GM12878 (cell line): ENCODE measurements around the gene SLC12A4.

Experiments used
- ESRRA ChIP-seq: IDR thresholded peaks from 2 replicates; pipeline ENCODE4 v1.6.1; 2012; ENCODE audit warnings: mild to moderate bottlenecking, low read length, improper control_type of control experiment
- FOXK2 ChIP-seq: fragments of 450-650 bp; IDR thresholded peaks from 2 replicates; pipeline ENCODE4 v1.6.1; 2017; ENCODE audit warnings: mild to moderate bottlenecking, moderate library complexity
- FOXM1 ChIP-seq: IDR thresholded peaks from 2 replicates; pipeline ENCODE4 v1.6.1; 2012; ENCODE audit warnings: low read depth, mild to moderate bottlenecking, inconsistent platforms, low read length, moderate library complexity
- KLF5 ChIP-seq: fragments of 450-650 bp; IDR thresholded peaks from 2 replicates; pipeline ENCODE4 v1.6.1; 2014; ENCODE audit warnings: mild to moderate bottlenecking; ENCODE audit not compliant: partially characterized antibody
- MEF2A ChIP-seq: IDR thresholded peaks from 2 replicates; pipeline ENCODE4 v1.6.1; 2011; ENCODE audit warnings: low read depth, mild to moderate bottlenecking, low read length, moderate library complexity; ENCODE audit not compliant: insufficient read depth
- MYB ChIP-seq: fragments of 150-350 bp; IDR thresholded peaks from 2 replicates; pipeline ENCODE4 v1.6.1; 2014; ENCODE audit warnings: mild to moderate bottlenecking, low read depth, low read length, borderline replicate concordance
- NBN ChIP-seq: fragments of 450-650 bp; IDR thresholded peaks from 2 replicates; pipeline ENCODE4 v1.6.1; 2016
- PAX8 ChIP-seq: fragments of 450-650 bp; IDR thresholded peaks from 2 replicates; pipeline ENCODE4 v1.6.1; 2017; ENCODE audit warnings: mild to moderate bottlenecking, moderate library complexity
- POLR2A ChIP-seq: IDR thresholded peaks from 2 replicates; pipeline ENCODE4 v1.6.1; 2011; ENCODE audit warnings: low read depth, mild to moderate bottlenecking, low read length
- TF ChIP-seq, protein P1 (sequence below): IDR thresholded peaks from 2 replicates; pipeline ENCODE4 v1.6.1; 2012; ENCODE audit warnings: low read depth, low read length, improper control_type of control experiment
- TF ChIP-seq, protein P2 (sequence below): fragments of 450-650 bp; IDR thresholded peaks from 2 replicates; pipeline ENCODE4 v1.6.1; 2017; ENCODE audit warnings: antibody characterized with exemption, mild to moderate bottlenecking, moderate library complexity
- TF ChIP-seq, protein P3 (sequence below), 3 experiments: IDR thresholded peaks in 2 of 3; conservative IDR thresholded peaks in 1 of 3; 2 replicates each; pipeline ENCODE4 v1.5.1; 2011; ENCODE audit warnings: low read depth in 3 of 3, low read length in 3 of 3, mild to moderate bottlenecking in 3 of 3, control low read depth in 2 of 3, moderate library complexity in 2 of 3, inconsistent platforms in 1 of 3, mixed read lengths in 1 of 3; ENCODE audit not compliant: control insufficient read depth in 2 of 3, insufficient read depth in 1 of 3; ENCODE audit errors: extremely low read depth in 1 of 3
- TF ChIP-seq, protein P4 (sequence below): fragments of 450-650 bp; IDR thresholded peaks from 2 replicates; pipeline ENCODE4 v1.6.1; 2017; ENCODE audit warnings: borderline replicate concordance

DNA sequence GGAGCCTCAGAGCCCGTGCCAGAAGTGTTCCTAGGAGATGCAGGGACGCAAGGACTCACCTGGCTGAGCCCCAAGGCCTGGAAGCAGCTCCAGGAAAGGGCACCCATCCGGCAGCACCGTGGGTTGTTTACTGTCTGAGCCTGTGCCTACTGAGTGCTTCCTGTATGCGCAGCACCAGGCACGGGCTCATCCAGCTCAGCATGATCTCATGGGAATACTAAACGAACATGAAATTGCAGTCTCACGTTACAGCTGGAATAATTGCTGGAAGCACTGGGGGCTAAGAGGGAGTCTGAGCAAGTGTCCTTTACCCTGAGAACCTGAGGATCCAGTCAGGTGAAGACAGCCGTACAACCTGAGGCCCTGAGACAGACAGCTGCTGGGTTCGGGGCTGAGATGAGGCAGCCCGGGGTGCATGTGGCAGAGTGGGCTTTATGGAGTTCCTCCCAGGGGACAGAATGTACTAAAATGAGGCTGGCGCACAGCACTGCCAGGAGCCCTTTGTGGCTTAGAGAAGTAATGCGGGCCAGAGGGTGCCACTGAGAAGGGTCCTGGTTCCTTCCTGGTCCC lies 42.2 kb downstream of the SLC12A4 start:
- TF ChIP-seq NBN (no peak), ESRRA (no peak), POLR2A (no peak), KLF5 (no peak), FOXK2 (no peak), FOXM1 (no peak), MYB (no peak), PAX8 (no peak), MEF2A (no peak)
- TF ChIP-seq, protein P1, sequence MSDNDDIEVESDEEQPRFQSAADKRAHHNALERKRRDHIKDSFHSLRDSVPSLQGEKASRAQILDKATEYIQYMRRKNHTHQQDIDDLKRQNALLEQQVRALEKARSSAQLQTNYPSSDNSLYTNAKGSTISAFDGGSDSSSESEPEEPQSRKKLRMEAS: no peak
- TF ChIP-seq, protein P2, sequence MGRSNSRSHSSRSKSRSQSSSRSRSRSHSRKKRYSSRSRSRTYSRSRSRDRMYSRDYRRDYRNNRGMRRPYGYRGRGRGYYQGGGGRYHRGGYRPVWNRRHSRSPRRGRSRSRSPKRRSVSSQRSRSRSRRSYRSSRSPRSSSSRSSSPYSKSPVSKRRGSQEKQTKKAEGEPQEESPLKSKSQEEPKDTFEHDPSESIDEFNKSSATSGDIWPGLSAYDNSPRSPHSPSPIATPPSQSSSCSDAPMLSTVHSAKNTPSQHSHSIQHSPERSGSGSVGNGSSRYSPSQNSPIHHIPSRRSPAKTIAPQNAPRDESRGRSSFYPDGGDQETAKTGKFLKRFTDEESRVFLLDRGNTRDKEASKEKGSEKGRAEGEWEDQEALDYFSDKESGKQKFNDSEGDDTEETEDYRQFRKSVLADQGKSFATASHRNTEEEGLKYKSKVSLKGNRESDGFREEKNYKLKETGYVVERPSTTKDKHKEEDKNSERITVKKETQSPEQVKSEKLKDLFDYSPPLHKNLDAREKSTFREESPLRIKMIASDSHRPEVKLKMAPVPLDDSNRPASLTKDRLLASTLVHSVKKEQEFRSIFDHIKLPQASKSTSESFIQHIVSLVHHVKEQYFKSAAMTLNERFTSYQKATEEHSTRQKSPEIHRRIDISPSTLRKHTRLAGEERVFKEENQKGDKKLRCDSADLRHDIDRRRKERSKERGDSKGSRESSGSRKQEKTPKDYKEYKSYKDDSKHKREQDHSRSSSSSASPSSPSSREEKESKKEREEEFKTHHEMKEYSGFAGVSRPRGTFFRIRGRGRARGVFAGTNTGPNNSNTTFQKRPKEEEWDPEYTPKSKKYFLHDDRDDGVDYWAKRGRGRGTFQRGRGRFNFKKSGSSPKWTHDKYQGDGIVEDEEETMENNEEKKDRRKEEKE: no peak
- TF ChIP-seq, protein P3, sequence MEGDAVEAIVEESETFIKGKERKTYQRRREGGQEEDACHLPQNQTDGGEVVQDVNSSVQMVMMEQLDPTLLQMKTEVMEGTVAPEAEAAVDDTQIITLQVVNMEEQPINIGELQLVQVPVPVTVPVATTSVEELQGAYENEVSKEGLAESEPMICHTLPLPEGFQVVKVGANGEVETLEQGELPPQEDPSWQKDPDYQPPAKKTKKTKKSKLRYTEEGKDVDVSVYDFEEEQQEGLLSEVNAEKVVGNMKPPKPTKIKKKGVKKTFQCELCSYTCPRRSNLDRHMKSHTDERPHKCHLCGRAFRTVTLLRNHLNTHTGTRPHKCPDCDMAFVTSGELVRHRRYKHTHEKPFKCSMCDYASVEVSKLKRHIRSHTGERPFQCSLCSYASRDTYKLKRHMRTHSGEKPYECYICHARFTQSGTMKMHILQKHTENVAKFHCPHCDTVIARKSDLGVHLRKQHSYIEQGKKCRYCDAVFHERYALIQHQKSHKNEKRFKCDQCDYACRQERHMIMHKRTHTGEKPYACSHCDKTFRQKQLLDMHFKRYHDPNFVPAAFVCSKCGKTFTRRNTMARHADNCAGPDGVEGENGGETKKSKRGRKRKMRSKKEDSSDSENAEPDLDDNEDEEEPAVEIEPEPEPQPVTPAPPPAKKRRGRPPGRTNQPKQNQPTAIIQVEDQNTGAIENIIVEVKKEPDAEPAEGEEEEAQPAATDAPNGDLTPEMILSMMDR (IDR thresholded peaks at IDR 0.05 in 2 of 3, conservative IDR thresholded peaks at IDR 0.05 in 1 of 3; ENCODE audit: control insufficient read depth in 2 of 3, extremely low read depth in 1 of 3, insufficient read depth in 1 of 3, low read depth in 3 of 3, low read length in 3 of 3): no peak
- TF ChIP-seq, protein P4, sequence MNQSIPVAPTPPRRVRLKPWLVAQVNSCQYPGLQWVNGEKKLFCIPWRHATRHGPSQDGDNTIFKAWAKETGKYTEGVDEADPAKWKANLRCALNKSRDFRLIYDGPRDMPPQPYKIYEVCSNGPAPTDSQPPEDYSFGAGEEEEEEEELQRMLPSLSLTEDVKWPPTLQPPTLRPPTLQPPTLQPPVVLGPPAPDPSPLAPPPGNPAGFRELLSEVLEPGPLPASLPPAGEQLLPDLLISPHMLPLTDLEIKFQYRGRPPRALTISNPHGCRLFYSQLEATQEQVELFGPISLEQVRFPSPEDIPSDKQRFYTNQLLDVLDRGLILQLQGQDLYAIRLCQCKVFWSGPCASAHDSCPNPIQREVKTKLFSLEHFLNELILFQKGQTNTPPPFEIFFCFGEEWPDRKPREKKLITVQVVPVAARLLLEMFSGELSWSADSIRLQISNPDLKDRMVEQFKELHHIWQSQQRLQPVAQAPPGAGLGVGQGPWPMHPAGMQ: no peak
